H9 (cell line): ENCODE measurements around the gene CIAO1. TPM values are rescaled to one million over a fixed set of nuclear protein-coding genes. Genes with fewer than 3 reads are reported as not detected.

Experiments
- DNase-seq: peaks from one replicate; pipeline ENCODE4 v3.0.0-alpha.2; 2017
- H2AFZ ChIP-seq: one replicate; pipeline ENCODE4 v1.6.1; 2013; ENCODE audit warnings: mild to moderate bottlenecking, low read length, control low read depth, moderate library complexity
- H2AK5ac ChIP-seq: 2 replicates; pipeline ENCODE4 v1.6.1; 2013; ENCODE audit warnings: low read length, control low read depth, mixed read lengths; ENCODE audit not compliant: insufficient read length
- H2BK120ac ChIP-seq: one replicate; pipeline ENCODE4 v1.6.1; 2013; ENCODE audit warnings: low read depth, mild to moderate bottlenecking, low read length, control low read depth, inconsistent platforms; ENCODE audit not compliant: poor library complexity, severe bottlenecking
- H2BK12ac ChIP-seq: 2 replicates; pipeline ENCODE4 v1.6.1; 2013; ENCODE audit warnings: low read length, control low read depth, mixed read lengths, low read depth; ENCODE audit not compliant: insufficient read length
- H2BK15ac ChIP-seq: 2 replicates; pipeline ENCODE4 v1.6.1; 2013; ENCODE audit warnings: low read depth, low read length, control low read depth
- H2BK20ac ChIP-seq: one replicate; pipeline ENCODE4 v1.6.1; 2013; ENCODE audit warnings: low read depth, mild to moderate bottlenecking, low read length, control low read depth, inconsistent platforms; ENCODE audit not compliant: poor library complexity, severe bottlenecking
- H2BK5ac ChIP-seq: 2 replicates; pipeline ENCODE4 v1.6.1; 2013; ENCODE audit warnings: low read length, control low read depth, mixed read lengths; ENCODE audit not compliant: insufficient read length
- H3K14ac ChIP-seq: 2 replicates; pipeline ENCODE4 v1.6.1; 2013; ENCODE audit warnings: low read length, control low read depth; ENCODE audit not compliant: insufficient read depth
- H3K18ac ChIP-seq: 2 replicates; pipeline ENCODE4 v1.6.1; 2013; ENCODE audit warnings: low read depth, mild to moderate bottlenecking, mixed read lengths, low read length, control low read depth; ENCODE audit not compliant: insufficient read length
- H3K23ac ChIP-seq: 2 replicates; pipeline ENCODE4 v1.6.1; 2013; ENCODE audit warnings: low read length, control low read depth, mixed read lengths, low read depth; ENCODE audit not compliant: insufficient read length
- H3K23me2 ChIP-seq: 2 replicates; pipeline ENCODE4 v1.6.1; 2013; ENCODE audit warnings: low read depth, mild to moderate bottlenecking, mixed read lengths, low read length, control low read depth; ENCODE audit not compliant: insufficient read length, poor library complexity, severe bottlenecking
- H3K27ac ChIP-seq: 2 replicates; pipeline ENCODE4 v1.5.1; 2013; ENCODE audit warnings: low read length, control low read depth, mixed read lengths, low read depth; ENCODE audit not compliant: insufficient read length
- H3K27me3 ChIP-seq: 2 replicates; pipeline ENCODE4 v1.6.1; 2013; ENCODE audit warnings: low read length, control low read depth, inconsistent platforms; ENCODE audit not compliant: insufficient read depth
- H3K4ac ChIP-seq: 2 replicates; pipeline ENCODE4 v1.6.1; 2013; ENCODE audit warnings: low read depth, mild to moderate bottlenecking, control low read depth, inconsistent platforms, low read length, moderate library complexity
- H3K4me1 ChIP-seq: 2 replicates; pipeline ENCODE4 v1.6.1; 2013; ENCODE audit warnings: low read length, control low read depth, inconsistent platforms; ENCODE audit not compliant: insufficient read depth
- H3K4me2 ChIP-seq: 2 replicates; pipeline ENCODE4 v1.6.1; 2013; ENCODE audit warnings: low read length, control low read depth, mixed read lengths; ENCODE audit not compliant: insufficient read length, insufficient read depth
- H3K56ac ChIP-seq: 2 replicates; pipeline ENCODE4 v1.6.1; 2013; ENCODE audit warnings: low read depth, mild to moderate bottlenecking, mixed read lengths, low read length, control low read depth; ENCODE audit not compliant: insufficient read length
- H3K79me1 ChIP-seq: 2 replicates; pipeline ENCODE4 v1.6.1; 2013; ENCODE audit warnings: low read depth, mild to moderate bottlenecking, moderate library complexity, low read length, control low read depth, inconsistent platforms; ENCODE audit not compliant: insufficient read depth, poor library complexity, severe bottlenecking
- H3K79me2 ChIP-seq: 2 replicates; pipeline ENCODE4 v1.6.1; 2013; ENCODE audit warnings: low read length, control low read depth, inconsistent platforms; ENCODE audit not compliant: insufficient read depth
- H3K9ac ChIP-seq: 2 replicates; pipeline ENCODE4 v1.6.1; 2013; ENCODE audit warnings: low read length, control low read depth, mixed read lengths; ENCODE audit not compliant: insufficient read length; ENCODE audit errors: extremely low read depth
- H3K9me3 ChIP-seq: one replicate; pipeline ENCODE4 v1.6.1; 2013; ENCODE audit warnings: low read depth, low read length, inconsistent platforms; ENCODE audit not compliant: control insufficient read depth
- H3T11ph ChIP-seq: one replicate; pipeline ENCODE4 v1.6.1; 2013; ENCODE audit warnings: mild to moderate bottlenecking, low read length, control low read depth, inconsistent platforms
- H4K20me1 ChIP-seq: one replicate; pipeline ENCODE4 v1.6.1; 2013; ENCODE audit not compliant: control insufficient read depth, insufficient read length, insufficient read depth
- H4K5ac ChIP-seq: 2 replicates; pipeline ENCODE4 v1.6.1; 2013; ENCODE audit warnings: low read depth, mild to moderate bottlenecking, mixed read lengths, low read length, control low read depth; ENCODE audit not compliant: insufficient read length
- H4K8ac ChIP-seq: replicated peaks from 2 replicates; pipeline ENCODE4 v1.6.1; 2013; ENCODE audit warnings: low read length, control low read depth, mixed read lengths, low read depth; ENCODE audit not compliant: insufficient read length
- H4K91ac ChIP-seq: 2 replicates; pipeline ENCODE4 v1.6.1; 2013; ENCODE audit warnings: low read depth, mild to moderate bottlenecking, moderate library complexity, mixed read lengths, low read length, control low read depth; ENCODE audit not compliant: insufficient read length
- H3K27ac Mint-ChIP-seq, 3 experiments: 2 replicates in 2 of 3; 3 replicates in 1 of 3; pipeline ENCODE4 v1.8.0; 2020 to 2021; ENCODE audit warnings: mixed read lengths in 3 of 3, mild to moderate bottlenecking in 1 of 3, moderate library complexity in 1 of 3
- H3K27me3 Mint-ChIP-seq: 2 replicates; pipeline ENCODE4 v1.8.0; 2021; ENCODE audit warnings: low read depth, mild to moderate bottlenecking, moderate library complexity, mixed read lengths
- H3K36me3 Mint-ChIP-seq, 3 experiments: 2 replicates in 2 of 3; 3 replicates in 1 of 3; pipeline ENCODE4 v1.8.0; 2020 to 2021; ENCODE audit warnings: low read depth in 3 of 3, mixed read lengths in 3 of 3; ENCODE audit not compliant: insufficient read depth in 1 of 3
- H3K4me1 Mint-ChIP-seq, 2 experiments: 2 replicates each; pipeline ENCODE4 v1.8.0; 2020; ENCODE audit warnings: mixed read lengths in 2 of 2
- H3K4me3 Mint-ChIP-seq, 2 experiments: 2 replicates in 1 of 2; 3 replicates in 1 of 2; pipeline ENCODE4 v1.8.0; 2020 to 2021; ENCODE audit warnings: mild to moderate bottlenecking in 2 of 2, mixed read lengths in 2 of 2, moderate library complexity in 1 of 2
- H3K9me3 Mint-ChIP-seq, 2 experiments: 2 replicates in 1 of 2; 3 replicates in 1 of 2; pipeline ENCODE4 v1.8.0; 2020; ENCODE audit warnings: mild to moderate bottlenecking in 2 of 2, mixed read lengths in 2 of 2, moderate library complexity in 1 of 2
- WGBS: extraction: QIAGEN DNeasy Blood & Tissue Kit; methylation state at CpG from one replicate; pipeline ENCODE4 v1.1.7; 2013; ENCODE audit warnings: missing lambda C conversion rate, low lambda C conversion rate, mixed read lengths; ENCODE audit not compliant: insufficient read length; ENCODE audit errors: extremely low coverage; 5-methylcytosine and 5-hydroxymethylcytosine counted together
- total RNA-seq: library from RNA; stranded (reverse); gene quantifications from 2 replicates; pipeline ENCODE4 v1.2.1, GENCODE V29; 2021
- TF ChIP-seq, protein P1 (sequence below): fragments of 200-600 bp; sonication (generic); conservative IDR thresholded peaks from 3 replicates; pipeline ENCODE4 v1.8.0; 2021; ENCODE audit warnings: antibody characterized with exemption, mild to moderate bottlenecking

The CIAO1 gene
- total RNA-seq, 1 experiment from 2014 or later, result 67.6 TPM

DNA sequence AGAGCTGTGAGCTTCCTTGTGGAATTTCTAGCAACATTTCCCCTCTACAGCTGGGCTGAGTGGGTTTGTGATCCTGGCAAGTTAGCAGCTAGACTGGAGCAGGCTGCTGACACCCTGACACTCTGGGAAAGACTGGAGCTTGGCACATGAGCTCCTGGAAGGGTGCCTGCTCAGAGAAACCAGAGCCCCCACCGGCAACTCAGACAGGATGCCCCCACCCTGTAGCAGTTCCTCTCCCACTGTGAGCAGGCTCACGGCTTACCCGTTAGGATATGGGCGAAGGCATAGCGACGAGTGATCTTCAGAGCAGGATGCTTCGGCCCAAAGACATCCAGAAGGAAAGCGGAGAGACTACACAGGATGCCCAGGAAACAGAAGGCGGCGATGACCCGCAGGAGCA, 11.5 kb upstream of the CIAO1 start:
- no peak overlapping the region; a peak in 1 of 5 replicates for H3K4me3 Mint-ChIP-seq
- H3K14ac ChIP-seq, result no peak overlapping the region
- H3K18ac ChIP-seq, result no peak overlapping the region
- H2AK5ac ChIP-seq, result no peak overlapping the region
- no peaks in the 10 kb centered on the region for H3K79me2 ChIP-seq
- no peak overlapping the region for H2BK15ac ChIP-seq
- H4K20me1 ChIP-seq, result no peaks in the 10 kb centered on the region
- H3K4me1 Mint-ChIP-seq, result no peaks in the 10 kb centered on the region
- no peaks in the 10 kb centered on the region for H3K9me3 Mint-ChIP-seq
- no peak overlapping the region for H3K56ac ChIP-seq
- H4K8ac ChIP-seq, result no peak overlapping the region
- H3K27ac ChIP-seq, result no peak overlapping the region
- no peak overlapping the region for H4K5ac ChIP-seq
- H3K4me1 ChIP-seq, result no peaks in the 10 kb centered on the region
- no peak overlapping the region for H3K4ac ChIP-seq
- no peak overlapping the region for H4K91ac ChIP-seq
- DNase-seq, result no peak
- H3K9me3 ChIP-seq, result no peaks in the 10 kb centered on the region
- H3K9ac ChIP-seq, result no peak overlapping the region
- TF ChIP-seq, protein P1, sequence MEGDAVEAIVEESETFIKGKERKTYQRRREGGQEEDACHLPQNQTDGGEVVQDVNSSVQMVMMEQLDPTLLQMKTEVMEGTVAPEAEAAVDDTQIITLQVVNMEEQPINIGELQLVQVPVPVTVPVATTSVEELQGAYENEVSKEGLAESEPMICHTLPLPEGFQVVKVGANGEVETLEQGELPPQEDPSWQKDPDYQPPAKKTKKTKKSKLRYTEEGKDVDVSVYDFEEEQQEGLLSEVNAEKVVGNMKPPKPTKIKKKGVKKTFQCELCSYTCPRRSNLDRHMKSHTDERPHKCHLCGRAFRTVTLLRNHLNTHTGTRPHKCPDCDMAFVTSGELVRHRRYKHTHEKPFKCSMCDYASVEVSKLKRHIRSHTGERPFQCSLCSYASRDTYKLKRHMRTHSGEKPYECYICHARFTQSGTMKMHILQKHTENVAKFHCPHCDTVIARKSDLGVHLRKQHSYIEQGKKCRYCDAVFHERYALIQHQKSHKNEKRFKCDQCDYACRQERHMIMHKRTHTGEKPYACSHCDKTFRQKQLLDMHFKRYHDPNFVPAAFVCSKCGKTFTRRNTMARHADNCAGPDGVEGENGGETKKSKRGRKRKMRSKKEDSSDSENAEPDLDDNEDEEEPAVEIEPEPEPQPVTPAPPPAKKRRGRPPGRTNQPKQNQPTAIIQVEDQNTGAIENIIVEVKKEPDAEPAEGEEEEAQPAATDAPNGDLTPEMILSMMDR, result no peak
- H3K36me3 Mint-ChIP-seq, result peaks cover 10 to 50% (median 29%) of the 10 kb centered on the region in 3 experiments; a peak in 6 of 7 replicates
- no peak overlapping the region for H3K23ac ChIP-seq
- H3K4me2 ChIP-seq, result no peak overlapping the region
- H3K23me2 ChIP-seq, result no peaks in the 10 kb centered on the region
- H3T11ph ChIP-seq, result no peak overlapping the region
- no peak overlapping the region for H2BK20ac ChIP-seq
- H3K79me1 ChIP-seq, result no peaks in the 10 kb centered on the region
- H2BK5ac ChIP-seq, result no peak overlapping the region
- no peak overlapping the region for H2BK120ac ChIP-seq
- H2AFZ ChIP-seq, result no peak overlapping the region
- WGBS, result no CpG with 5 or more reads among the region's 11 CpGs
- H3K27me3 ChIP-seq, result no peaks in the 10 kb centered on the region
- H3K27ac Mint-ChIP-seq, result no peak overlapping the region
- no peak overlapping the region for H2BK12ac ChIP-seq
- no peaks in the 10 kb centered on the region for H3K27me3 Mint-ChIP-seq
